ENCODE results near the gene LIN52. TPM values are rescaled to one million over a fixed set of nuclear protein-coding genes. Genes with fewer than 3 reads are reported as not detected.

Gene LIN52
- total RNA-seq, 2 experiments from 2014 or later: 10.7 to 13.6 TPM

- DNase-seq: no peak
- peaks cover 7% of the 10 kb centered on the region for H3K36me3 Mint-ChIP-seq (ENCODE audit: low read depth)
- intact Hi-C loops (cut with micrococcal nuclease): no loop called here
- peaks cover 2% of the 10 kb centered on the region for H3K27me3 Mint-ChIP-seq (ENCODE audit: low read depth)
- H3K27ac Mint-ChIP-seq: no peak overlapping the region
- no peak overlapping the region for H3K4me3 Mint-ChIP-seq
- no peaks in the 10 kb centered on the region for H3K4me1 Mint-ChIP-seq (ENCODE audit: low read depth)
- CTCF ChIA-PET: no interaction called here
- H3K9me3 Mint-ChIP-seq: no peaks in the 10 kb centered on the region
These were observed 118.9 kb downstream of the LIN52 start for GRCh38 chr14:74203639-74204038.

GRCh38 chr14:74204491-74204890 is 119.7 kb downstream of the LIN52 start:
- CTCF ChIA-PET: no interaction called here
- Mint-ChIP-seq H3K4me1 (ENCODE audit: low read depth) (no peaks in the 10 kb centered on the region), H3K27me3 (ENCODE audit: low read depth) (peaks cover 2% of the 10 kb centered on the region), H3K4me3 (no peak overlapping the region), H3K36me3 (ENCODE audit: low read depth) (peaks cover 2% of the 10 kb centered on the region), H3K9me3 (no peaks in the 10 kb centered on the region), H3K27ac (no peak overlapping the region)
- no peak for DNase-seq
- intact Hi-C loops (cut with micrococcal nuclease): no loop called here

GRCh38 chr14:74205882-74206281 is 121.1 kb downstream of the LIN52 start:
- CTCF ChIA-PET: no interaction called here
- Mint-ChIP-seq H3K27me3 (ENCODE audit: low read depth) (peaks cover 2% of the 10 kb centered on the region), H3K27ac (no peak overlapping the region)

GRCh38 chr14:74207943-74208342 is 123.2 kb downstream of the LIN52 start:
- CTCF ChIA-PET: interaction anchor here (0.8 kb wide), 1 partner anchor 18 kb away, joined by 3 read pairs; no protein-coding TSS in a partner anchor
- H3K9me3 Mint-ChIP-seq: no peaks in the 10 kb centered on the region
- peaks cover 2% of the 10 kb centered on the region for H3K27me3 Mint-ChIP-seq (ENCODE audit: low read depth)
- H3K36me3 Mint-ChIP-seq (ENCODE audit: low read depth): no peaks in the 10 kb centered on the region
- no peaks in the 10 kb centered on the region for H3K4me1 Mint-ChIP-seq (ENCODE audit: low read depth)
- no peak overlapping the region for H3K27ac Mint-ChIP-seq
- no peak overlapping the region for H3K4me3 Mint-ChIP-seq
- intact Hi-C loops (cut with micrococcal nuclease): no loop called here
- no peak for DNase-seq

More at GRCh38 chr14:74205882-74206281, 121.1 kb downstream of the LIN52 start:
- intact Hi-C loops (cut with micrococcal nuclease): no loop called here
- no peak for DNase-seq
- Mint-ChIP-seq H3K9me3 (no peaks in the 10 kb centered on the region), H3K4me1 (ENCODE audit: low read depth) (no peaks in the 10 kb centered on the region), H3K36me3 (ENCODE audit: low read depth) (no peaks in the 10 kb centered on the region), H3K4me3 (no peak overlapping the region)

- intact Hi-C loops (cut with micrococcal nuclease): no loop called here
- H3K4me3 Mint-ChIP-seq: no peak overlapping the region
- H3K27ac Mint-ChIP-seq: no peak overlapping the region
- H3K9me3 Mint-ChIP-seq: no peaks in the 10 kb centered on the region
- H3K4me1 Mint-ChIP-seq (ENCODE audit: low read depth): no peaks in the 10 kb centered on the region
- CTCF ChIA-PET: interaction anchor here (1.2 kb wide), 1 partner anchor 43 kb away, joined by 4 read pairs; no protein-coding TSS in a partner anchor
- H3K27me3 Mint-ChIP-seq (ENCODE audit: low read depth): peaks cover 2% of the 10 kb centered on the region
- DNase-seq: no peak
- no peaks in the 10 kb centered on the region for H3K36me3 Mint-ChIP-seq (ENCODE audit: low read depth)
These were observed 123.9 kb downstream of the LIN52 start for GRCh38 chr14:74208642-74209041.

- Mint-ChIP-seq H3K27me3 (ENCODE audit: low read depth) (peaks cover 2% of the 10 kb centered on the region), H3K36me3 (ENCODE audit: low read depth) (no peaks in the 10 kb centered on the region), H3K27ac (no peak overlapping the region), H3K4me1 (ENCODE audit: low read depth) (no peaks in the 10 kb centered on the region), H3K9me3 (no peaks in the 10 kb centered on the region), H3K4me3 (no peak overlapping the region)
- CTCF ChIA-PET: interaction anchor here (1.5 kb wide), 1 partner anchor 45 kb away, joined by 4 read pairs; no protein-coding TSS in a partner anchor
- intact Hi-C loops (cut with micrococcal nuclease): no loop called here
- no peak for DNase-seq
These were observed 127.3 kb downstream of the LIN52 start for GRCh38 chr14:74211945-74212580.

GRCh38 chr14:74213907-74214803 is 129.4 kb downstream of the LIN52 start:
- Mint-ChIP-seq H3K9me3 (no peaks in the 10 kb centered on the region), H3K4me3 (no peak overlapping the region), H3K27ac (no peak overlapping the region), H3K4me1 (ENCODE audit: low read depth) (no peaks in the 10 kb centered on the region), H3K27me3 (ENCODE audit: low read depth) (peaks cover 7% of the 10 kb centered on the region), H3K36me3 (ENCODE audit: low read depth) (no peaks in the 10 kb centered on the region)
- no peak for DNase-seq
- intact Hi-C loops (cut with micrococcal nuclease): no loop called here
- CTCF ChIA-PET: interaction anchor here (0.5 to 1.8 kb wide), 6 partner anchors 25 to 1116 kb away, joined by 3 to 4 read pairs (median 3); partner anchors contain the start of gene VSX2

- Mint-ChIP-seq H3K27ac (no peak overlapping the region), H3K4me3 (no peak overlapping the region), H3K4me1 (ENCODE audit: low read depth) (no peaks in the 10 kb centered on the region), H3K27me3 (ENCODE audit: low read depth) (peaks cover 7% of the 10 kb centered on the region), H3K36me3 (ENCODE audit: low read depth) (no peaks in the 10 kb centered on the region), H3K9me3 (no peaks in the 10 kb centered on the region)
- no peak for DNase-seq
- CTCF ChIA-PET: interaction anchor here (0.7 to 2.0 kb wide), 5 partner anchors 33 to 104 kb away, joined by 3 to 6 read pairs (median 3); no protein-coding TSS in a partner anchor
- intact Hi-C loops (cut with micrococcal nuclease): loop anchor here (1.0 kb wide), 1 partner anchor 35 kb away; no protein-coding TSS in a partner anchor
These were observed 131.9 kb downstream of the LIN52 start for GRCh38 chr14:74216671-74217070.

- H3K27ac Mint-ChIP-seq: no peak overlapping the region
- H3K4me3 Mint-ChIP-seq: no peak overlapping the region
- intact Hi-C loops (cut with micrococcal nuclease): loop anchor here (1.0 kb wide), 1 partner anchor 33 kb away; no protein-coding TSS in a partner anchor
- no peaks in the 10 kb centered on the region for H3K4me1 Mint-ChIP-seq (ENCODE audit: low read depth)
- H3K27me3 Mint-ChIP-seq (ENCODE audit: low read depth): peaks cover 7% of the 10 kb centered on the region
- H3K9me3 Mint-ChIP-seq: no peaks in the 10 kb centered on the region
- H3K36me3 Mint-ChIP-seq (ENCODE audit: low read depth): no peaks in the 10 kb centered on the region
- CTCF ChIA-PET: interaction anchor here (0.6 to 2.0 kb wide), 9 partner anchors 19 to 240 kb away, joined by 3 to 7 read pairs (median 3); no protein-coding TSS in a partner anchor
- DNase-seq: peak; percentile 76
These were observed 133.1 kb downstream of the LIN52 start for GRCh38 chr14:74217672-74218448.

GRCh38 chr14:74218462-74218861 is 133.7 kb downstream of the LIN52 start:
- CTCF ChIA-PET: interaction anchor here (0.6 to 2.0 kb wide), 10 partner anchors 9 to 240 kb away, joined by 3 to 7 read pairs (median 4); no protein-coding TSS in a partner anchor
- no peak overlapping the region for H3K27ac Mint-ChIP-seq
- no peak overlapping the region for H3K4me3 Mint-ChIP-seq
- no peaks in the 10 kb centered on the region for H3K36me3 Mint-ChIP-seq (ENCODE audit: low read depth)
- no peaks in the 10 kb centered on the region for H3K4me1 Mint-ChIP-seq (ENCODE audit: low read depth)
- DNase-seq: no peak
- intact Hi-C loops (cut with micrococcal nuclease): no loop called here
- H3K27me3 Mint-ChIP-seq (ENCODE audit: low read depth): peaks cover 7% of the 10 kb centered on the region
- no peaks in the 10 kb centered on the region for H3K9me3 Mint-ChIP-seq

GRCh38 chr14:74219277-74220205 is 134.8 kb downstream of the LIN52 start:
- intact Hi-C loops (cut with micrococcal nuclease): no loop called here
- CTCF ChIA-PET: interaction anchor here (0.7 to 2.0 kb wide), 11 partner anchors 10 to 96 kb away, joined by 3 to 7 read pairs (median 4); no protein-coding TSS in a partner anchor
- Mint-ChIP-seq H3K27ac (no peak overlapping the region), H3K36me3 (ENCODE audit: low read depth) (no peaks in the 10 kb centered on the region), H3K4me1 (ENCODE audit: low read depth) (no peaks in the 10 kb centered on the region), H3K4me3 (no peak overlapping the region), H3K27me3 (ENCODE audit: low read depth) (peaks cover 7% of the 10 kb centered on the region), H3K9me3 (no peaks in the 10 kb centered on the region)
- DNase-seq: no peak
